ENCODE data around the gene IL31.

- no peak for TF ChIP-seq EP300 (IDR thresholded peaks at IDR 0.05)
- no peak for TF ChIP-seq POLR2A (IDR thresholded peaks at IDR 0.05)
Measured at GRCh38 chr12:122167356-122167925, 6.6 kb downstream of the IL31 start.

Data from stomach (tissue), 4 donors.